HG03521 (cell line): ENCODE data around the gene ANKS3.

Experiments used
- ATAC-seq: cut with Tn5 transposase; IDR thresholded peaks from one replicate; pipeline ENCODE4 v1.9.1; 2021; ENCODE audit warnings: mild to moderate bottlenecking, moderate library complexity; ENCODE audit not compliant: unreplicated experiment

The ANKS3 gene, protein sequence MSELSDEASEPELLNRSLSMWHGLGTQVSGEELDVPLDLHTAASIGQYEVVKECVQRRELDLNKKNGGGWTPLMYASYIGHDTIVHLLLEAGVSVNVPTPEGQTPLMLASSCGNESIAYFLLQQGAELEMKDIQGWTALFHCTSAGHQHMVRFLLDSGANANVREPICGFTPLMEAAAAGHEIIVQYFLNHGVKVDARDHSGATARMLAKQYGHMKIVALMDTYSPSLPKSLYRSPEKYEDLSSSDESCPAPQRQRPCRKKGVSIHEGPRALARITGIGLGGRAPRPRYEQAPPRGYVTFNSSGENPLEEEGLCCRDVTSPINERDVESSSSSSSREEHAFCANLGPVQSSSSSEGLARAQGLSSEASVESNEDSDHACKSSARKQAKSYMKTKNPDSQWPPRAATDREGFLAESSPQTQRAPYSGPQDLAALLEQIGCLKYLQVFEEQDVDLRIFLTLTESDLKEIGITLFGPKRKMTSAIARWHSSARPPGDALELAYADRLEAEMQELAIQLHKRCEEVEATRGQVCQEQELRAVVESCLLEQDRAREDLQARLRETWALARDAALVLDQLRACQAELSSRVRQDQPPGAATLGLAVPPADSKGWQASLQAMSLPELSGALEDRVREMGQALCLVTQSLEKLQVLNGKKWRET

GRCh38 chr16:4734063-4734729 lies at the start of gene ANKS3, which contains the start of gene DNAAF8:
TSS of gene ANKS3 (minus strand) at chr16:4734271. CDS start at chr16:4730149, 4,122 bp downstream.
TSS of gene DNAAF8 (plus strand) at chr16:4734537. CDS start at chr16:4736515, 1,978 bp downstream.
- ATAC-seq, result peak; percentile 78

GRCh38 chr16:4783251-4783950 lies 49.3 kb upstream of the ANKS3 start:
- no peak for ATAC-seq

DNA sequence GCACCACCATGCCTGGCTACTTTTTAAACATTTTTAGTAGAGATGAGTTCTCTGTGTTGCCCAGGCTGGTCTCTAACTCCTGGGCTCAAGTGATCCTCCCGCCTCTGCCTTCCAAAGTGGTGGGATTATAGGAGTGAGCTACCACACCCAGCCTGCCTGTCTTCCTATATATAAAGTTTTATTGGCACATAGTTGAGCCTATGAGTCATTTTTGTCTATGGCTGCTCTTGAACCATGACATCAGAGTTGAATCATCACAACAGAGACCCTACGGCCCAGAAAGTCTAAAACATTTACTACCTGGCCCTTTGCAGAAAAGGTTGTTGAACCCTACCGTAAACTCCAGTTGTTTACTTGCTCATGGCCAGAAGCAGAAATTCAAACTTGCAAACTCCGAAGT lies 46.2 kb upstream of the ANKS3 start:
- no peak for ATAC-seq

GRCh38 chr16:4778050-4778392 lies 44.0 kb upstream of the ANKS3 start:
- no peak for ATAC-seq

DNA sequence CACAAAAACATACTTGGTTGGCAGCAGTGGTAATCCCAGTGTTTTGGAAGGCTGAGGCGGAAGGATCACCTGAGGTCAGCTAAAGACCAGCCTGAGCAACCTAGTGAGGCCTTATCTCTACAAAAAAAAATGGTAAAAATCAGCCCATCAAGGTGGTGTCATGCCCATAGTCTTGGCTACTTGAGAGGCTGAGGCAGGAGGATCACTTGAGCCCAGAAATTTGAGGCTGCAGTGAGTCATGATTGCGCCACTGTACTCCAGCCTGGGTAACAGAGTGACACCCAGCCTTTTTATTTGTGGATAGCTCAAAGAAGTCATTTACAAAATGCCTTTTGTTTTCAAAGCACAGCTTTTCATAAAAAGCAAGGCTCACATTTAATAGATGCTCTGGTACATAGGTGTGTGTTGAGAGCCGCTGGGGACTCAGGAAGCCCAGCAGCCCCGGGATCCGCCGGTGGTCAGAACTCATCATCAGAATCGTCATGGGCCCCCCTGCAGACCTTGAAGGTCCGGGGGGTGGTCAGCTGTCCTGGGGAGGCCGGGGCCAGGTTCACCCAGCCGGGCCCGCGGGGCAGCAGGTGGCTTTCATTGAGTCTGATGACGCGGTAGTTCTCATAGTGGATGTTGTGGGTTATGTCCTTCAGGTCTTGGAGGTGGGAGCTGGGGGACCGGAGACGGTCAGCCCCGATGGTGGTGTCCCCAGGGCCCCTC lies 43.4 kb upstream of the ANKS3 start:
- no peak for ATAC-seq

DNA sequence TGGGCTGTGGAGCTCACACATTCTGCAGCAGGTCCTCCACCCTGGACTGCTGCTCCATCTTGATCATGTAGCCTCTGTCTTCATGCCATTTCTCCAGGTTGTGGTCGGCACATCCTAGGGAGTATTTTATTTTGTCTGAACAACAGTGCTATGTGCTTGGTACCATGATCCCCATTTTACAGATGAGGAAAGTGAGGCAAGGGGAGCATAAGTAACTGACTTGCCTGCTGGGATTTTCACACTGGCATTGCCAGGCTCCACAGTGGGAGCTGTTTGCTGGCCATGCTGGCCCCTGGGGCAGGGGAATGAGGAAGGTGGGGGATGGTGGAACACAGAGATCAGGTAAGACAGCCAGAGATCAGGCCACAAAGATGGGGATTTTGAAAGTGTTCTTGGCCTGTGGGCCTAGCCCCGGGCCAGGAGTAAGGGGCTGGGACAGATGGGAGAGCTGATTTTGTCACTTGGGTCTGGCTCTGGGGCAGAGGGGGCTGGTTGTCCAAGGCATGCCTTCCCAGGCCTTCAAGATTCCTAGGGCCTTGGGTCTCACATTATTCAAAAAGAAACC lies 42.2 kb upstream of the ANKS3 start:
- ATAC-seq, result no peak

DNA sequence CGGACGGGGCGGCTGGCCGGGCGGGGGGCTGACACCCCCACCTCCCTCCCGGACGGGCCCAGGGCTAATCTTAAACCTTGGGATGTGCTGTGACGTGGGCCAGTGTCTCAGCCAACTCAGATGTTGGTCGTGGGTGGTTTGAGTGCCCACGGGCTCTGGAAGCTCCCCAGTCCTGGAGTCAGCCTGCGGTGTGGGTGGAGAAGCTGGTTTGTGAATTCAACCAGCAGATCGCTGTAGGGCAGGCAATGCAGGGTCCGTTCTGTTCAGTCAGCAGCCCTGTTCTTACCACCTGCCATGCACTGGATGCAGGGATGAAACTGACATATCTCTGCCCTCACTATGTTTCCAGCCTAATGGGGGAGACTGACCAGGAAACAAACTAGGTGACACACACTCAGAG lies 40.9 kb upstream of the ANKS3 start:
- ATAC-seq, result no peak

GRCh38 chr16:4772351-4772750 lies 38.3 kb upstream of the ANKS3 start:
- no peak for ATAC-seq

GRCh38 chr16:4771646-4772045 lies 37.6 kb upstream of the ANKS3 start:
- no peak for ATAC-seq

- no peak for ATAC-seq
Measured at GRCh38 chr16:4769306-4769638, 35.2 kb upstream of the ANKS3 start.

GRCh38 chr16:4768549-4769305 lies 34.7 kb upstream of the ANKS3 start:
- ATAC-seq, result peak; percentile 58

GRCh38 chr16:4767872-4768548 lies 33.9 kb upstream of the ANKS3 start:
- ATAC-seq, result no peak

- ATAC-seq, result peak; percentile 79
Measured at GRCh38 chr16:4766875-4767628, 33.0 kb upstream of the ANKS3 start, which contains the start of gene ZNF500. TSS of gene ZNF500 (minus strand) at chr16:4767162. CDS start at chr16:4765978, 1,184 bp downstream.

DNA sequence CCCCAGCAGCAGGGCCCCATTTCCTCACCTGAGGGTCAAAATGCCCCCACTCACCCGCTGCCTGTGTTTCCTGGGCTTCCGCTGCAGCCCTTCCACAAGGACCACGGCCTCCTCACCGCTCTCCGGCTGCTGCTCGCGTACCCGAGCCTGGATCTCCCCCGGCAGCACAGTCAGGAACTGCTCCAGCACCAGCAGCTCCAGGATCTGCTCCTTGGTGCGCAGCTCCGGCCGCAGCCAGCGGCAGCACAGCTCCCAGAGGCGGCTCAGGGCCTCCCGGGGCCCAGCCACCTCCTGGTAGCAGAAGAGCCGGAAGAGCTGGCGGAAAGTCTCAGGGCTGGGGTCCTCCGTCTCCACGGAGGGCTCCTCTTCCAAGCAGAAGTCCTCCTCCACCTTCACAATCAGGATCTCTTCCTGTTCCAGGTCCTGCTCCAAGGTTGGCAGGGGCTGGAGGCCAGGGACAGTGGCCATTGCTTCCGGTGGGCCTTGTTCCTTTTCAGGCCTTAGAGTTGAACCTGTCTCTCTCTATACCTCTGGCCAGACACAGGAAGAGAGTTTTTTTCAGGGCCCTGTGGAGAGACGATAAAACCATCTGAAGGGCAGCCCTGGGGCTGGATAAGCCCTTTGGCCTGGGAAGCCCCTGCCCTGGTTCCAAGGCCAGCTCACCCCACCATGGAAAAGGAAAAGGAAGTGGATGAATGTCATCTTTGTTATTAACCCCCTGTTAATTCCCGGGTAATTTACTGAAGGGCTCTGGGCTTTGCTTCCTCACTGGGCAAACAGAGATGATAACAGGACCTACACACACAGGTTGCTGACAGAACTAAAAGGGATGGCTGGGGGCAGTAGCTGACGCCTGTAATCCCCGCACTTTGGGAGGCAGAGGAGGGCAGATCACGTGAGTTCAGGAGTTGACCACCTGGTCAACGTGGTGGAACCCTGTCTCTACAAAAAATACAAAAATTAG lies 31.7 kb upstream of the ANKS3 start:
- no peak for ATAC-seq

- ATAC-seq, result no peak
Measured at GRCh38 chr16:4763791-4764190, 29.7 kb upstream of the ANKS3 start.

- no peak for ATAC-seq
Measured at GRCh38 chr16:4762205-4762604, 28.1 kb upstream of the ANKS3 start.
